Trophoblast cell (in vitro differentiated cells and primary cell): ENCODE results near the gene CFAP46.

ENCODE experiments used
- DNase-seq, 2 donors: peaks; one replicate each; pipeline ENCODE4 v3.0.0-alpha.2; 2016
- H2AFZ ChIP-seq: 2 replicates; pipeline ENCODE4 v1.6.1; 2013; ENCODE audit warnings: low read length, moderate library complexity, mild to moderate bottlenecking; ENCODE audit not compliant: insufficient read depth, poor library complexity
- H2AK5ac ChIP-seq: 2 replicates; pipeline ENCODE4 v1.6.1; 2013; ENCODE audit warnings: mild to moderate bottlenecking, low read length
- H2BK120ac ChIP-seq: 2 replicates; pipeline ENCODE4 v1.6.1; 2013; ENCODE audit warnings: low read length, mild to moderate bottlenecking, moderate library complexity; ENCODE audit not compliant: insufficient read depth, poor library complexity
- H2BK12ac ChIP-seq: 2 replicates; pipeline ENCODE4 v1.6.1; 2013; ENCODE audit warnings: mild to moderate bottlenecking, low read length, moderate library complexity
- H2BK5ac ChIP-seq: 2 replicates; pipeline ENCODE4 v1.6.1; 2013; ENCODE audit warnings: low read length, low read depth, moderate library complexity, mild to moderate bottlenecking; ENCODE audit not compliant: poor library complexity
- H3K14ac ChIP-seq: 2 replicates; pipeline ENCODE4 v1.6.1; 2013; ENCODE audit warnings: mild to moderate bottlenecking, low read length
- H3K18ac ChIP-seq: 2 replicates; pipeline ENCODE4 v1.6.1; 2013; ENCODE audit warnings: mild to moderate bottlenecking, low read length
- H3K23ac ChIP-seq: 2 replicates; pipeline ENCODE4 v1.6.1; 2013; ENCODE audit warnings: low read length
- H3K27ac ChIP-seq: 2 replicates; pipeline ENCODE4 v1.5.1; 2013; ENCODE audit warnings: low read depth, mild to moderate bottlenecking, inconsistent platforms, low read length, moderate library complexity
- H3K27me3 ChIP-seq: 2 replicates; pipeline ENCODE4 v1.6.1; 2013; ENCODE audit warnings: inconsistent platforms, mild to moderate bottlenecking, low read length, moderate library complexity; ENCODE audit not compliant: insufficient read depth
- H3K36me3 ChIP-seq, 2 experiments: 1 replicate in 1 of 2; 2 replicates in 1 of 2; pipeline ENCODE4 v1.6.1; 2013; ENCODE audit warnings: low read length in 2 of 2, mild to moderate bottlenecking in 2 of 2, moderate library complexity in 1 of 2; ENCODE audit not compliant: insufficient read depth in 2 of 2, control insufficient read depth in 1 of 2
- H3K4ac ChIP-seq: 2 replicates; pipeline ENCODE4 v1.6.1; 2013; ENCODE audit warnings: low read depth, mild to moderate bottlenecking, low read length, moderate library complexity
- H3K4me1 ChIP-seq, 2 experiments: 1 replicate in 1 of 2; 2 replicates in 1 of 2; pipeline ENCODE4 v1.6.1; 2013; ENCODE audit warnings: low read length in 2 of 2, mild to moderate bottlenecking in 2 of 2, moderate library complexity in 1 of 2; ENCODE audit not compliant: insufficient read depth in 2 of 2, control insufficient read depth in 1 of 2
- H3K4me2 ChIP-seq: 2 replicates; pipeline ENCODE4 v1.6.1; 2013; ENCODE audit warnings: inconsistent platforms, mild to moderate bottlenecking, low read length, moderate library complexity
- H3K4me3 ChIP-seq: 2 replicates; pipeline ENCODE4 v1.5.1; 2013; ENCODE audit warnings: mild to moderate bottlenecking, low read depth, low read length, inconsistent platforms
- H3K79me1 ChIP-seq: one replicate; pipeline ENCODE4 v1.6.1; 2013; ENCODE audit warnings: low read length
- H3K79me2 ChIP-seq: 2 replicates; pipeline ENCODE4 v1.6.1; 2013; ENCODE audit warnings: low read length, mild to moderate bottlenecking; ENCODE audit not compliant: control insufficient read depth, insufficient read depth, poor library complexity
- H3K9ac ChIP-seq: 2 replicates; pipeline ENCODE4 v1.6.1; 2013; ENCODE audit warnings: mild to moderate bottlenecking, low read length
- H3K9me3 ChIP-seq: 2 replicates; pipeline ENCODE4 v1.6.1; 2013; ENCODE audit warnings: low read depth, mild to moderate bottlenecking, control low read depth, inconsistent platforms, low read length; ENCODE audit not compliant: insufficient read depth
- H4K12ac ChIP-seq: 2 replicates; pipeline ENCODE4 v1.6.1; 2013; ENCODE audit warnings: low read depth, mild to moderate bottlenecking, low read length, moderate library complexity
- H4K8ac ChIP-seq: 2 replicates; pipeline ENCODE4 v1.6.1; 2013; ENCODE audit warnings: low read depth, mild to moderate bottlenecking, low read length, moderate library complexity
- H4K91ac ChIP-seq: one replicate; pipeline ENCODE4 v1.6.1; 2013; ENCODE audit warnings: low read depth, mild to moderate bottlenecking, low read length, moderate library complexity
- WGBS: extraction: QIAGEN DNeasy Blood & Tissue Kit; methylation state at CpG from one replicate; pipeline ENCODE4 v1.1.7; 2013; ENCODE audit warnings: missing lambda C conversion rate; ENCODE audit not compliant: insufficient read length, insufficient coverage; ENCODE audit errors: extremely low coverage; 5-methylcytosine and 5-hydroxymethylcytosine counted together

The CFAP46 gene

DNA sequence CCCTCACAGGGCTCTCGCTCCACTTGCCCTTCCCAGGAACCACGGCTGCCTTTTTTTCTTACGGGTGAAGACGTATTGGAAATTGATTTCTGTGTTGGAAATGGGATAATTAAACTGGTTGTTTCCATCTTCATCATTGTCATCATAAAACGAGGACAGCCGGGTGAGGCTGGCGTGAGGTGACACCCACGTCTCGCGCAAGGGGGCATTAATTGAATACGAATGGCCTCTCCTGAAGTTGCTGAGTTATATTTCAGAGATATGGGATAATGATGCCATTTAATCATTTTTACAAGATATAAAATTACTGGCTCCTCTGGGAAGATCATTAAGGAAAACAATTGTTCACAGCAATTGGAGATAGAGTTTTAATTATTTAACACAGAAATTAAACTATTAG, 138.1 kb downstream of the CFAP46 start:
- no peaks in the 10 kb centered on the region for H3K4me1 ChIP-seq
- no peak overlapping the region for H3K4me2 ChIP-seq

DNA sequence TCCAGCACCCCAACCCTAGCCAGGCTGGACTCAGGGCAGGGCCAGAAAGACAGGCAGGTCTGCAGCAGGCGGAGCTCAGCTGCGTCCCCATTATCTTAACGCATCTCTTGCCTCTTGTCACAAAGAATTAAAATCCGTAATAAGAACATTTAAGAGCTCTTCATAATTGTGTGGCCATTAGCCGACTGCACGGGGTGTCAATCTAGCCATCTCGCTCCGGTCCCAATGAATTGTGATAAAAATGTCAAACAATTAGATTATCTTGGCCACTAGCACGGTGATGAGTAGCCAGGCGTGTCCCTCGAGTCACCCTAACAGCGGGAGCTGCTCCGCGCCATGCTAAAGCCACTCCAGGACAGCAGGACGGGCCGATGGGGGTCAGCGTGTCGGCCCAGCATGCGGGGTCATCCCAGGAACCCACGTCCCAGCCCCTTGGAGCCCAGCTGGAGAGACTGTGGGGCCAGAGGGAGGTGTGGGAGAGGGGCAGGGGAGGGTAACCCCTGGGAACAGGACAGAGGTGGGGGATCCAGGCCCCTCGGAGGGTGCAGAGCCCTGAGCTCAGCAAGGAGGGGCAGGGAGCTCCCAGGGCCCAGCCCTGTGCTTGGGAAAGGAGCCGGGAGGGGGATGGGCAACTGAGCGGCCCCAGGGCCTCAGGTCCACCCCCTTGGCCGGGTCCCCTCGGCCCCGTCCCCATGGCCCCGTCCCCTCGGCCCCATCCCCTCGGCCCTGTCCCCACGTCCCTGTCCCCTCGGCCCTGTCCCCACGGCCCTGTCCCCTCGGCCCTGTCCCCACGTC, 138.8 kb downstream of the CFAP46 start:
- Histone ChIP-seq H4K12ac (no peak overlapping the region), H3K4ac (no peak overlapping the region), H3K27me3 (no peaks in the 10 kb centered on the region), H2AFZ (no peak overlapping the region), H3K23ac (no peak overlapping the region), H3K79me1 (no peaks in the 10 kb centered on the region), H3K14ac (no peak overlapping the region), H3K9me3 (peaks cover 11% of the 10 kb centered on the region), H3K18ac (no peak overlapping the region), H2AK5ac (no peak overlapping the region), H3K36me3 (no peaks in the 10 kb centered on the region), H2BK12ac (no peak overlapping the region), H3K4me3 (no peak overlapping the region), H2BK5ac (no peak overlapping the region), H3K79me2 (no peaks in the 10 kb centered on the region), H3K9ac (no peak overlapping the region), H3K4me2 (no peak overlapping the region), H3K4me1 (no peaks in the 10 kb centered on the region), H2BK120ac (no peak overlapping the region), H4K91ac (no peak overlapping the region), H3K27ac (no peak overlapping the region), H4K8ac (no peak overlapping the region)
- WGBS, result no CpG with 5 or more reads among the region's 34 CpGs
- DNase-seq, result no peak

More for the DNA sequence above, 138.1 kb downstream of the CFAP46 start:
- no peaks in the 10 kb centered on the region for H3K79me2 ChIP-seq
- no peak overlapping the region for H2AFZ ChIP-seq
- H2BK12ac ChIP-seq, result no peak overlapping the region
- no peak overlapping the region for H3K23ac ChIP-seq
- no peak overlapping the region for H3K9ac ChIP-seq
- H3K27me3 ChIP-seq, result no peaks in the 10 kb centered on the region
- H2AK5ac ChIP-seq, result no peak overlapping the region
- no peak overlapping the region for H4K12ac ChIP-seq
- no peak overlapping the region for H2BK5ac ChIP-seq
- no peak overlapping the region for H2BK120ac ChIP-seq
- H3K79me1 ChIP-seq, result no peaks in the 10 kb centered on the region
- WGBS, result no CpG with 5 or more reads among the region's 11 CpGs
- no peak overlapping the region for H4K8ac ChIP-seq
- H3K9me3 ChIP-seq, result peaks cover 12% of the 10 kb centered on the region
- no peaks in the 10 kb centered on the region for H3K36me3 ChIP-seq
- no peak overlapping the region for H3K4ac ChIP-seq
- no peak overlapping the region for H3K14ac ChIP-seq
- no peak overlapping the region for H3K4me3 ChIP-seq
- H4K91ac ChIP-seq, result no peak overlapping the region
- no peak overlapping the region for H3K27ac ChIP-seq
- H3K18ac ChIP-seq, result no peak overlapping the region
- DNase-seq, result no peak

DNA sequence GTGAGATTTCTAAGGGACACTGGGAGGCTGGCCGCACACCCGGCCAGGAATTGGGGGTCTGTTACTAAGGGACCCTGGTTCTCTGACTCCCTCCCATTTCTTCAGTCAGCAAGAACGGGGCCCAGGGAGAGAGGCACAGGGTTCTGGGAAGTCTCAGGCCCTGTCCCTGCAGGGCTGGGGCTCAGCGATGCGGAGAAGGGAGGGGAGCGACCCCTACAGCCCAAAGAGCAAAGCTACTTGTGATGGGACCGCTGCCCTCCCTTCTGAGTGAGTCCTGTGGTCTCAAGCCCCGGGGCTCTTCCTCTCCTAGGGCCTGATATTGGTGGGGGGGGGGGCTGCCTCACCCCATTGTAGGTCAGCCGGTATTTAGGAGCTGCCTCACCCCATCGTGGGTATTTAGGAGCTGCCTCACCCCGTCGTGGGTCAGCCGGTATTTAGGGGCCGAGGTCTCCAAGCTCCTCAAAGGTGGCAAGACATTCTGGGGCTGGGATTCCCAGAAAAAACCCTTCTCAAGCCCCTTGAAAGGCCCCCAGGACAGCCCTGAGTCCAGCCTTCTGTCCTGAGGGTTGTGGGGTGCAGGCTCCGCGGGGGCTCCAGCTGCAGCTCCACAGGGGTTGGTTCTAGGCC, 139.6 kb downstream of the CFAP46 start:
- H2BK12ac ChIP-seq, result no peak overlapping the region
- no peak overlapping the region for H3K4ac ChIP-seq
- H4K8ac ChIP-seq, result no peak overlapping the region
- no peak overlapping the region for H3K4me3 ChIP-seq
- H3K9ac ChIP-seq, result no peak overlapping the region
- H3K18ac ChIP-seq, result no peak overlapping the region
- no peak overlapping the region for H3K23ac ChIP-seq
- no peak overlapping the region for H2BK120ac ChIP-seq
- no peak overlapping the region for H3K27ac ChIP-seq
- H3K9me3 ChIP-seq, result peaks cover 18% of the 10 kb centered on the region
- no peaks in the 10 kb centered on the region for H3K36me3 ChIP-seq
- H4K91ac ChIP-seq, result no peak overlapping the region
- H3K79me1 ChIP-seq, result no peaks in the 10 kb centered on the region
- no peak overlapping the region for H3K4me2 ChIP-seq
- no peaks in the 10 kb centered on the region for H3K4me1 ChIP-seq
- no peak overlapping the region for H2AFZ ChIP-seq
- WGBS, result no CpG with 5 or more reads among the region's 16 CpGs
- no peaks in the 10 kb centered on the region for H3K79me2 ChIP-seq
- no peak for DNase-seq
- no peak overlapping the region for H2BK5ac ChIP-seq
- no peak overlapping the region for H4K12ac ChIP-seq
- no peaks in the 10 kb centered on the region for H3K27me3 ChIP-seq
- no peak overlapping the region for H3K14ac ChIP-seq
- H2AK5ac ChIP-seq, result no peak overlapping the region

DNA sequence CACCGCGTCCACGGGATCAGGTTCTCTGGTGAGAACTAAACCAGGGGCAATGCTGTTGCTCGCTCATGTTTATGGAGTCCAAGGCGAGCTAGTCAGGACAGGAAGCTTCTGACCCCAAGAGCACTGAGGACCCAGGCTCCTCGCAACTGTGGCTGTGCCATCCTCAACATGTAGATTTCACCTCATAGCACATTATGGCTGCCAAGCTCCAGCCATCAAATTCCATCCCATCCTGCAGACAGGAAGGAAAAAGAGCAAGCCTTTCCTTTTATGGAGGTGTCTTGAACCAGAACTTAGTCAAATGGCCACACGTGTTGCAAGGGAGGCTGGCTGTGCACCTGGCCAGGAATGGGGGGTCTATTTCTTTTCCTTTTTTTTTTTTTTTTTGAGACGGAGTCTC, 140.3 kb downstream of the CFAP46 start:
- H3K4me3 ChIP-seq, result no peak overlapping the region
- no peaks in the 10 kb centered on the region for H3K79me1 ChIP-seq
- no peak overlapping the region for H3K14ac ChIP-seq
- no peak overlapping the region for H3K9ac ChIP-seq
- no peak overlapping the region for H2BK12ac ChIP-seq
- no peak overlapping the region for H4K91ac ChIP-seq
- no peak overlapping the region for H3K4me2 ChIP-seq
- H3K23ac ChIP-seq, result no peak overlapping the region
- H3K18ac ChIP-seq, result no peak overlapping the region
- H3K79me2 ChIP-seq, result no peaks in the 10 kb centered on the region
- H3K36me3 ChIP-seq, result no peaks in the 10 kb centered on the region
- no peaks in the 10 kb centered on the region for H3K4me1 ChIP-seq
- no peak overlapping the region for H2AK5ac ChIP-seq
- H3K27me3 ChIP-seq, result no peaks in the 10 kb centered on the region
- no CpG with 5 or more reads among the region's 8 CpGs for WGBS
- H2BK5ac ChIP-seq, result no peak overlapping the region
- H3K4ac ChIP-seq, result no peak overlapping the region
- H3K27ac ChIP-seq, result no peak overlapping the region
- no peak overlapping the region for H4K8ac ChIP-seq
- peaks cover 17% of the 10 kb centered on the region for H3K9me3 ChIP-seq
- H2AFZ ChIP-seq, result no peak overlapping the region
- H2BK120ac ChIP-seq, result no peak overlapping the region
- no peak overlapping the region for H4K12ac ChIP-seq
- no peak for DNase-seq
